ENCODE results near the gene IREB2. TPM values are rescaled to one million over a fixed set of nuclear protein-coding genes. Genes with fewer than 3 reads are reported as not detected.

IREB2 gene
- total RNA-seq, 1 experiment from 2014 or later = 89.5 TPM

DNA sequence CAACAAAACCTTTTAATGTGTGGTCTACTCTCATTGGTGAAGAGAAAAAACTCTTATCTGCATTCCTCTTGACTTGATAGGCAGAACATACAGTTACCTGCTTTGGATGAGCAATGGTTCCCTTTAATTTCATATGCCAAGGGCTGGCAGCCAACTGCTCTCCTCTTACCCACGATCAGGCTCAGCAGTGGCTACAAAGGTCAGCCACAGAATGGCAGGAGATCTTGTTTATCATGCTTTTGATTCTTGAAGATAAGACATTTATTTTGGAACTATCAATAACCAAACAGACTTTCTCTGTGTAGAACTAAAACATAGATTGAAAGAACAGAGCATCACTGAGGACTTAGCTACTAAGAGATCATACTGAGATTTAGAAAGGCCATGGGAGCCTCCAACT, 6.1 kb upstream of the IREB2 start:
- H3K36me3 Mint-ChIP-seq = no peaks in the 10 kb centered on the region
- H3K4me1 Mint-ChIP-seq = no peaks in the 10 kb centered on the region; the same call in 1 of the 2 replicates
- ATAC-seq (no peak), DNase-seq (ENCODE audit: low spot score) (no peak)
- H3K27me3 Mint-ChIP-seq (ENCODE audit: low read depth) = peaks cover 14% of the 10 kb centered on the region
- TF ChIP-seq MXD4 (CRISPR knock-in tag; IDR thresholded peaks at IDR 0.05; ENCODE audit: borderline replicate concordance) (no peak), ARID4B (CRISPR knock-in tag; IDR thresholded peaks at IDR 0.05; ENCODE audit: borderline replicate concordance) (no peak), FOXK1 (CRISPR knock-in tag; IDR thresholded peaks at IDR 0.05) (no peak), CDX4 (CRISPR knock-in tag; IDR thresholded peaks at IDR 0.05; ENCODE audit: borderline replicate concordance) (no peak), NFE2L1 (CRISPR knock-in tag; IDR thresholded peaks at IDR 0.05) (no peak), ZNF532 (CRISPR knock-in tag; IDR thresholded peaks at IDR 0.05; ENCODE audit: borderline replicate concordance) (no peak), CTCF (IDR thresholded peaks at IDR 0.05) (no peak)
- H3K9me3 Mint-ChIP-seq = peaks cover 11% of the 10 kb centered on the region
- ChIA-PET POLR2A (no interaction called here), CTCF (interaction anchor here (1.6 kb wide), 1 partner anchor 9 kb away, joined by 7 read pairs; no protein-coding TSS in a partner anchor)
- no peak overlapping the region for H3K27ac Mint-ChIP-seq
- no peak overlapping the region for H3K4me3 Mint-ChIP-seq

- H3K4me3 Mint-ChIP-seq = no peak overlapping the region
- H3K4me1 Mint-ChIP-seq = peaks cover 4% of the 10 kb centered on the region; the same call in 1 of the 2 replicates
- POLR2A ChIA-PET = no interaction called here
- H3K27ac Mint-ChIP-seq = no peak overlapping the region
- H3K9me3 Mint-ChIP-seq = peaks cover 11% of the 10 kb centered on the region
- no peak for DNase-seq (ENCODE audit: low spot score)
- no peaks in the 10 kb centered on the region for H3K36me3 Mint-ChIP-seq
- CTCF ChIA-PET = interaction anchor here (1.6 kb wide), 1 partner anchor 10 kb away, joined by 7 read pairs; no protein-coding TSS in a partner anchor
- peaks cover 14% of the 10 kb centered on the region for H3K27me3 Mint-ChIP-seq (ENCODE audit: low read depth)
- no peak for ATAC-seq
- TF ChIP-seq AR (CRISPR knock-in tag; IDR thresholded peaks at IDR 0.05) = no peak
- no peak for TF ChIP-seq NFYB (CRISPR knock-in tag; conservative IDR thresholded peaks at IDR 0.05; ENCODE audit: low read depth)
- no peak for TF ChIP-seq TEAD1 (CRISPR knock-in tag; IDR thresholded peaks at IDR 0.05)
- TF ChIP-seq ZNF423 (CRISPR knock-in tag; IDR thresholded peaks at IDR 0.05) = no peak
- TF ChIP-seq, protein P1, sequence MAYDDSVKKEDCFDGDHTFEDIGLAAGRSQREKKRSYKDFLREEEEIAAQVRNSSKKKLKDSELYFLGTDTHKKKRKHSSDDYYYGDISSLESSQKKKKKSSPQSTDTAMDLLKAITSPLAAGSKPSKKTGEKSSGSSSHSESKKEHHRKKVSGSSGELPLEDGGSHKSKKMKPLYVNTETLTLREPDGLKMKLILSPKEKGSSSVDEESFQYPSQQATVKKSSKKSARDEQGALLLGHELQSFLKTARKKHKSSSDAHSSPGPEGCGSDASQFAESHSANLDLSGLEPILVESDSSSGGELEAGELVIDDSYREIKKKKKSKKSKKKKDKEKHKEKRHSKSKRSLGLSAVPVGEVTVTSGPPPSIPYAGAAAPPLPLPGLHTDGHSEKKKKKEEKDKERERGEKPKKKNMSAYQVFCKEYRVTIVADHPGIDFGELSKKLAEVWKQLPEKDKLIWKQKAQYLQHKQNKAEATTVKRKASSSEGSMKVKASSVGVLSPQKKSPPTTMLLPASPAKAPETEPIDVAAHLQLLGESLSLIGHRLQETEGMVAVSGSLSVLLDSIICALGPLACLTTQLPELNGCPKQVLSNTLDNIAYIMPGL (CRISPR knock-in tag; IDR thresholded peaks at IDR 0.05) = no peak
- TF ChIP-seq NR1H2 (CRISPR knock-in tag; IDR thresholded peaks at IDR 0.05) = no peak
- TF ChIP-seq, protein P2, sequence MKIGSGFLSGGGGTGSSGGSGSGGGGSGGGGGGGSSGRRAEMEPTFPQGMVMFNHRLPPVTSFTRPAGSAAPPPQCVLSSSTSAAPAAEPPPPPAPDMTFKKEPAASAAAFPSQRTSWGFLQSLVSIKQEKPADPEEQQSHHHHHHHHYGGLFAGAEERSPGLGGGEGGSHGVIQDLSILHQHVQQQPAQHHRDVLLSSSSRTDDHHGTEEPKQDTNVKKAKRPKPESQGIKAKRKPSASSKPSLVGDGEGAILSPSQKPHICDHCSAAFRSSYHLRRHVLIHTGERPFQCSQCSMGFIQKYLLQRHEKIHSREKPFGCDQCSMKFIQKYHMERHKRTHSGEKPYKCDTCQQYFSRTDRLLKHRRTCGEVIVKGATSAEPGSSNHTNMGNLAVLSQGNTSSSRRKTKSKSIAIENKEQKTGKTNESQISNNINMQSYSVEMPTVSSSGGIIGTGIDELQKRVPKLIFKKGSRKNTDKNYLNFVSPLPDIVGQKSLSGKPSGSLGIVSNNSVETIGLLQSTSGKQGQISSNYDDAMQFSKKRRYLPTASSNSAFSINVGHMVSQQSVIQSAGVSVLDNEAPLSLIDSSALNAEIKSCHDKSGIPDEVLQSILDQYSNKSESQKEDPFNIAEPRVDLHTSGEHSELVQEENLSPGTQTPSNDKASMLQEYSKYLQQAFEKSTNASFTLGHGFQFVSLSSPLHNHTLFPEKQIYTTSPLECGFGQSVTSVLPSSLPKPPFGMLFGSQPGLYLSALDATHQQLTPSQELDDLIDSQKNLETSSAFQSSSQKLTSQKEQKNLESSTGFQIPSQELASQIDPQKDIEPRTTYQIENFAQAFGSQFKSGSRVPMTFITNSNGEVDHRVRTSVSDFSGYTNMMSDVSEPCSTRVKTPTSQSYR (CRISPR knock-in tag; IDR thresholded peaks at IDR 0.05) = no peak
Observed at GRCh38 chr15:78432664-78433063, 5.4 kb upstream of the IREB2 start.

Data from WTC11 (cell line).